H1 (cell line): ENCODE data around the gene TSPAN4. TPM values are rescaled to one million over a fixed set of nuclear protein-coding genes. Genes with fewer than 3 reads are reported as not detected.

ENCODE experiments used
- CTCF ChIA-PET: fragments of 300-600 bp; sonication (Branson Sonifier 250); formaldehyde crosslinking; loops from one replicate; lab custom pipeline; 2021; ENCODE audit not compliant: partially characterized antibody; lab: Charles Lee
- POLR2A ChIA-PET: fragments of 300-600 bp; sonication (Branson Sonifier 250); formaldehyde crosslinking; loops from one replicate; lab custom pipeline; 2021; ENCODE audit warnings: inconsistent platforms; ENCODE audit not compliant: partially characterized antibody; lab: Charles Lee
- DNase-seq, 2 experiments: peaks; one replicate each; pipeline versions ENCODE4 v3.0.0 to v3.0.0-alpha.2; 2010 to 2022; ENCODE audit warnings: low spot score in 2 of 2, low read depth in 1 of 2, mixed read lengths in 1 of 2
- FAIRE-seq: peaks from 2 replicates; lab custom pipeline; 2011; peaks lifted over from hg19 to GRCh38; lab: Jason Lieb, UNC
- H2AFZ ChIP-seq: 2 replicates; pipeline ENCODE4 v1.8.1; 2012; ENCODE audit warnings: low read length, inconsistent platforms
- H2AK5ac ChIP-seq: 2 replicates; pipeline ENCODE4 v1.6.1; 2013; ENCODE audit warnings: low read depth, low read length
- H2BK120ac ChIP-seq: replicated peaks from 2 replicates; pipeline ENCODE3; 2013; ENCODE audit warnings: low read depth, low read length, inconsistent platforms
- H2BK12ac ChIP-seq: 2 replicates; pipeline ENCODE4 v1.6.1; 2013; ENCODE audit warnings: low read depth, low read length
- H2BK15ac ChIP-seq: 2 replicates; pipeline ENCODE4 v1.6.1; 2013; ENCODE audit warnings: low read length
- H2BK20ac ChIP-seq: 2 replicates; pipeline ENCODE4 v1.6.1; 2013; ENCODE audit warnings: low read length
- H2BK5ac ChIP-seq: 2 replicates; pipeline ENCODE4 v1.6.1; 2013; ENCODE audit warnings: low read depth, low read length
- H3K14ac ChIP-seq: 2 replicates; pipeline ENCODE4 v1.6.1; 2013; ENCODE audit warnings: inconsistent platforms; ENCODE audit not compliant: insufficient read length
- H3K18ac ChIP-seq: 2 replicates; pipeline ENCODE4 v1.6.1; 2013; ENCODE audit warnings: low read length; ENCODE audit errors: extremely low read depth
- H3K23ac ChIP-seq: 2 replicates; pipeline ENCODE4 v1.6.1; 2013; ENCODE audit warnings: inconsistent platforms; ENCODE audit not compliant: insufficient read length
- H3K23me2 ChIP-seq: 2 replicates; pipeline ENCODE4 v1.6.1; 2013; ENCODE audit warnings: low read depth, low read length
- H3K27ac ChIP-seq: 2 replicates; pipeline ENCODE4 v1.6.1; 2011; ENCODE audit warnings: low read depth, low read length, inconsistent platforms
- H3K27me3 ChIP-seq, 4 experiments: replicated peaks in 1 of 4; 1 replicate in 1 of 4; 2 replicates in 3 of 4; pipeline versions ENCODE4 v1.6.1 to v1.8.1; 2011 to 2013; ENCODE audit warnings: low read length in 3 of 4, mild to moderate bottlenecking in 3 of 4, inconsistent platforms in 2 of 4, mixed read lengths in 2 of 4, moderate library complexity in 1 of 4; ENCODE audit not compliant: control insufficient read depth in 3 of 4, insufficient read depth in 3 of 4; ENCODE audit errors: extremely low read depth in 1 of 4
- H3K36me3 ChIP-seq, 4 experiments: 2 replicates each; pipeline versions ENCODE4 v1.6.1 to v1.8.1; 2011 to 2013; ENCODE audit warnings: mild to moderate bottlenecking in 4 of 4, low read length in 3 of 4, moderate library complexity in 2 of 4, control low read depth in 1 of 4, inconsistent platforms in 1 of 4; ENCODE audit not compliant: insufficient read depth in 4 of 4, control insufficient read depth in 2 of 4
- H3K4ac ChIP-seq: replicated peaks from 2 replicates; pipeline ENCODE3; 2013; ENCODE audit warnings: low read length, low read depth, mixed read lengths, inconsistent platforms; ENCODE audit not compliant: insufficient read length
- H3K4me1 ChIP-seq, 4 experiments: replicated peaks in 1 of 4; 1 replicate in 1 of 4; 2 replicates in 3 of 4; pipeline versions ENCODE4 v1.6.1 to v1.8.1; 2011 to 2013; ENCODE audit warnings: low read length in 3 of 4, inconsistent platforms in 2 of 4, mixed read lengths in 1 of 4; ENCODE audit not compliant: insufficient read depth in 4 of 4, control insufficient read depth in 3 of 4
- H3K4me2 ChIP-seq, 2 experiments: 2 replicates each; pipeline versions ENCODE4 v1.6.1 to v1.8.1; 2011 to 2013; ENCODE audit warnings: low read depth in 2 of 2, low read length in 2 of 2, control low read depth in 1 of 2, inconsistent platforms in 1 of 2, mild to moderate bottlenecking in 1 of 2; ENCODE audit not compliant: insufficient read depth in 1 of 2
- H3K4me3 ChIP-seq, 4 experiments: fragments of 200-600, 300-600 bp in 1 of 4; sonication (generic), shearing (Covaris generic), sonication (Bioruptor Twin) in 1 of 4; 2 replicates each; pipeline versions ENCODE4 v1.5.1 to v1.8.1; 2011 to 2016; ENCODE audit warnings: low read length in 4 of 4, low read depth in 3 of 4, control low read depth in 2 of 4, inconsistent platforms in 2 of 4, mild to moderate bottlenecking in 2 of 4, mixed read lengths in 1 of 4, moderate library complexity in 1 of 4; ENCODE audit not compliant: insufficient read depth in 2 of 4; ENCODE audit errors: extremely low read depth in 1 of 4
- H3K56ac ChIP-seq: replicated peaks from 2 replicates; pipeline ENCODE3; 2013; ENCODE audit warnings: low read depth, mild to moderate bottlenecking, mixed read lengths, low read length, inconsistent platforms; ENCODE audit not compliant: insufficient read length
- H3K79me1 ChIP-seq: 2 replicates; pipeline ENCODE4 v1.6.1; 2013; ENCODE audit warnings: low read depth, low read length, control low read depth
- H3K79me2 ChIP-seq, 2 experiments: 2 replicates each; pipeline versions ENCODE4 v1.6.1 to v1.8.1; 2012 to 2013; ENCODE audit warnings: low read length in 2 of 2, mild to moderate bottlenecking in 2 of 2, inconsistent platforms in 1 of 2; ENCODE audit not compliant: insufficient read depth in 2 of 2, control insufficient read depth in 1 of 2
- H3K9ac ChIP-seq, 4 experiments: replicated peaks in 1 of 4; 1 replicate in 1 of 4; 2 replicates in 3 of 4; pipeline versions ENCODE4 v1.6.1 to v1.8.1; 2011 to 2013; ENCODE audit warnings: low read depth in 3 of 4, low read length in 3 of 4, control low read depth in 2 of 4, mild to moderate bottlenecking in 2 of 4, moderate library complexity in 2 of 4, inconsistent platforms in 1 of 4; ENCODE audit errors: extremely low read depth in 1 of 4
- H3K9me3 ChIP-seq, 2 experiments: 2 replicates each; pipeline versions ENCODE4 v1.6.1 to v1.8.1; 2012 to 2013; ENCODE audit warnings: mild to moderate bottlenecking in 2 of 2, moderate library complexity in 2 of 2, control low read depth in 1 of 2, inconsistent platforms in 1 of 2, low read depth in 1 of 2, low read length in 1 of 2, mixed read lengths in 1 of 2; ENCODE audit not compliant: insufficient read depth in 2 of 2
- H4K20me1 ChIP-seq, 2 experiments: replicated peaks in 1 of 2; 2 replicates each; pipeline versions ENCODE3 to v1.8.1; 2011 to 2013; ENCODE audit warnings: inconsistent platforms in 2 of 2, low read length in 2 of 2, mild to moderate bottlenecking in 1 of 2; ENCODE audit not compliant: insufficient read depth in 2 of 2, control insufficient read depth in 1 of 2
- H4K5ac ChIP-seq: 2 replicates; pipeline ENCODE4 v1.6.1; 2013; ENCODE audit warnings: low read length, low read depth, mixed read lengths, inconsistent platforms; ENCODE audit not compliant: insufficient read length
- H4K8ac ChIP-seq: 2 replicates; pipeline ENCODE4 v1.8.0; 2013; ENCODE audit warnings: mild to moderate bottlenecking, moderate library complexity, low read length, inconsistent platforms; ENCODE audit not compliant: insufficient read depth; ENCODE audit errors: extremely low read depth
- H4K91ac ChIP-seq: replicated peaks from 2 replicates; pipeline ENCODE3; 2013; ENCODE audit warnings: low read length, mixed read lengths, inconsistent platforms; ENCODE audit not compliant: insufficient read length
- ATF2 ChIP-seq: IDR thresholded peaks from 2 replicates; pipeline ENCODE4 v1.6.1; 2012; ENCODE audit warnings: low read length, inconsistent platforms
- BRCA1 ChIP-seq: IDR thresholded peaks from 2 replicates; pipeline ENCODE4 v1.6.1; 2012; ENCODE audit warnings: low read depth, low read length, improper control_type of control experiment
- CHD2 ChIP-seq: IDR thresholded peaks from 2 replicates; pipeline ENCODE4 v1.6.1; 2012; ENCODE audit warnings: low read length, improper control_type of control experiment
- CREB1 ChIP-seq: IDR thresholded peaks from 2 replicates; pipeline ENCODE4 v1.6.1; 2012; ENCODE audit warnings: inconsistent platforms
- KDM4A ChIP-seq: IDR thresholded peaks from one replicate; pipeline ENCODE4 v1.7.1; 2012; ENCODE audit warnings: low read depth, mild to moderate bottlenecking, moderate library complexity, low read length, inconsistent platforms; ENCODE audit not compliant: severe bottlenecking
- POLR2A ChIP-seq, 2 experiments: IDR thresholded peaks; 1 replicate in 1 of 2; 2 replicates in 1 of 2; pipeline ENCODE4 v1.6.1; 2011; ENCODE audit warnings: low read depth in 2 of 2, low read length in 2 of 2, mild to moderate bottlenecking in 2 of 2; ENCODE audit errors: control extremely low read depth in 1 of 2
- RNF2 ChIP-seq: fragments of 200-900, 300-1000 bp; sonication (generic); IDR thresholded peaks from 2 replicates; pipeline ENCODE4 v1.7.1; 2016; ENCODE audit warnings: borderline replicate concordance, low read depth, mild to moderate bottlenecking, antibody characterized with exemption, low read length; ENCODE audit not compliant: poor library complexity, severe bottlenecking; ENCODE audit errors: missing control alignments
- SP1 ChIP-seq: IDR thresholded peaks from 2 replicates; pipeline ENCODE4 v1.6.1; 2011; ENCODE audit warnings: low read depth, low read length
- TAF1 ChIP-seq: IDR thresholded peaks from 2 replicates; pipeline ENCODE4 v1.6.1; 2011; ENCODE audit warnings: mild to moderate bottlenecking, low read depth, low read length
- TBP ChIP-seq: IDR thresholded peaks from 2 replicates; pipeline ENCODE4 v1.6.1; 2011; ENCODE audit warnings: low read depth, low read length, improper control_type of control experiment
- WGBS, 2 experiments: shearing (Covaris generic) in 1 of 2; methylation state at CpG; one replicate each; pipeline versions ENCODE4 v1.1.6 to v1.1.7; 2013 to 2015; ENCODE audit warnings: low lambda C conversion rate in 2 of 2, mixed read lengths in 2 of 2, inconsistent platforms in 1 of 2, low coverage in 1 of 2, missing lambda C conversion rate in 1 of 2; ENCODE audit not compliant: insufficient replicate concordance in 2 of 2, insufficient coverage in 1 of 2, insufficient read length in 1 of 2; ENCODE audit errors: extremely low coverage in 1 of 2, missing lambda C conversion rate in 1 of 2; 5-methylcytosine and 5-hydroxymethylcytosine counted together
- polyA plus RNA-seq, 7 experiments: library from polyadenylated mRNA; depleted of rRNA in 3 of 7; stranded (reverse) in 5 of 7; unstranded in 2 of 7; fragments of >200 nt in 5 of 7; fragments of 200-250 nt in 2 of 7; gene quantifications; 1 replicate in 5 of 7; 2 replicates in 1 of 7; 4 replicates in 1 of 7; pipeline versions ENCODE4 v1.2.1 to v1.2.3, GENCODE V29; 2011 to 2013; ENCODE audit warnings: missing spikeins in 2 of 7, mixed read lengths in 2 of 7
- total RNA-seq: library from RNA; stranded (reverse); fragmentation: NEBNext Ultra II Directional; extraction: Animal tissue kit (Norgen Biotek cat#: 25700); gene quantifications from 2 replicates; pipeline ENCODE4 v1.2.1, GENCODE V29; 2021

The TSPAN4 gene
- total and polyA plus RNA-seq, 2 of the 8 experiments (the other 6 are each of a cell fraction or from before 2014, with no cell fraction given), result 74.1 to 145 TPM

GRCh38 chr11:831118-831864 is 11.4 kb upstream of the TSPAN4 start:
- Histone ChIP-seq H3K23ac (no peak overlapping the region), H2AK5ac (no peak overlapping the region), H3K18ac (no peak overlapping the region; the same call in 1 of the 2 replicates), H2BK5ac (no peak overlapping the region), H3K27ac (no peak overlapping the region), H3K4ac (no peak overlapping the region), H4K5ac (no peak overlapping the region), H2AFZ (no peak overlapping the region), H4K8ac (no peak overlapping the region), H2BK20ac (no peak overlapping the region), H2BK15ac (peak overlapping the region; percentile 23; the same call in 1 of the 2 replicates), H3K56ac (no peak overlapping the region), H4K20me1 (peaks cover 2 to 11% of the 10 kb centered on the region in 2 experiments), H3K9me3 (no peaks in the 10 kb centered on the region), H3K14ac (no peak overlapping the region), H3K23me2 (peaks cover 34% of the 10 kb centered on the region), H3K9ac (no peak overlapping the region), H3K4me1 (peaks cover 0 to 54% (median 46%) of the 10 kb centered on the region in 4 experiments; a peak in 6 of 7 replicates), H3K79me2 (no peaks in the 10 kb centered on the region; a peak in 1 of 4 replicates), H3K27me3 (peaks cover 6 to 41% (median 31%) of the 10 kb centered on the region in 4 experiments), H3K79me1 (no peaks in the 10 kb centered on the region; the same call in 1 of the 2 replicates), H3K36me3 (no peaks in the 10 kb centered on the region), H3K4me2 (peak overlapping the region; percentile 84 to 98), H3K4me3 (peak overlapping the region in 3 of 4 experiments; percentile 14 to 74 (median 45); a peak in 4 of 8 replicates), H4K91ac (no peak overlapping the region), H2BK12ac (peak overlapping the region; percentile 10; the same call in 1 of the 2 replicates), H2BK120ac (no peak overlapping the region)
- CTCF ChIA-PET, result interaction anchor here (0.6 to 2.9 kb wide), 10 partner anchors 10 to 90 kb away, joined by 3 to 18 read pairs (median 4); partner anchors contain the start of genes PNPLA2, POLR2L and TSPAN4
- POLR2A ChIA-PET, result interaction anchor here (1.0 to 53.0 kb wide), 8 partner anchors 1 to 89 kb away, joined by 3 to 1917 read pairs (median 4); partner anchors contain the start of genes CD151, CEND1, CRACR2B and PIDD1
- 57% methylated on average over 28 of the region's 31 CpGs; no CpG with 5 or more reads in 1 of the 2 experiments for WGBS, 2 experiments
- FAIRE-seq, result no peak
- DNase-seq, result no peak
- TF ChIP-seq TAF1, result no peak
- TF ChIP-seq RNF2, result no peak
- TF ChIP-seq SP1, result no peak
- no peak for TF ChIP-seq POLR2A (IDR thresholded peaks at IDR 0.05; ENCODE audit: control extremely low read depth in 1 of 2, low read depth in 2 of 2, low read length in 2 of 2)
- no peak for TF ChIP-seq TBP
- TF ChIP-seq ATF2, result no peak
- TF ChIP-seq BRCA1, result no peak
- no peak for TF ChIP-seq CHD2
- TF ChIP-seq CREB1, result no peak
- no peak for TF ChIP-seq KDM4A
